DMS153 (cell line): ENCODE measurements around the gene TREH.

Experiments
- DNase-seq: peaks from one replicate; lab custom pipeline; 2025; lab: John Stamatoyannopoulos, UW

Gene TREH

DNA sequence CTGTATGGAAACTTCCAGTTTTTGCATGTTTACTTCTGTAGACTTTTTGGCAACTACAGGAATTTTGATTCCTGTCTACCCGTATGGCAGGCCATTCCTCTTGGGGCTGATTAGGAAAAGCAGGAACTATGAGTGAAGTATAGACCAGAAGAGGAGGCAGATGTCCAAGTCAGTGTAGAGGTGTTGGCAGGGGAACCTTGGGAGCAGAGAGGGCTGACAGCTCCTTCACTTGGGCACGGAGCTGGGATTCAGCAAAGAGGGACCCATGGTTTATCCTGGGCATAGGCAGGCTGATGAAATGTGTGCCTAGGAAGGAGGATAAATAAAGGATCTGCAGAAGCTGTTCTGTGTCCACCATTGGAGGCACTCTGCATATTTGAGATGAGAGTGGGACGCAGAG, 33.1 kb downstream of the TREH start:
- DNase-seq: no peak

DNA sequence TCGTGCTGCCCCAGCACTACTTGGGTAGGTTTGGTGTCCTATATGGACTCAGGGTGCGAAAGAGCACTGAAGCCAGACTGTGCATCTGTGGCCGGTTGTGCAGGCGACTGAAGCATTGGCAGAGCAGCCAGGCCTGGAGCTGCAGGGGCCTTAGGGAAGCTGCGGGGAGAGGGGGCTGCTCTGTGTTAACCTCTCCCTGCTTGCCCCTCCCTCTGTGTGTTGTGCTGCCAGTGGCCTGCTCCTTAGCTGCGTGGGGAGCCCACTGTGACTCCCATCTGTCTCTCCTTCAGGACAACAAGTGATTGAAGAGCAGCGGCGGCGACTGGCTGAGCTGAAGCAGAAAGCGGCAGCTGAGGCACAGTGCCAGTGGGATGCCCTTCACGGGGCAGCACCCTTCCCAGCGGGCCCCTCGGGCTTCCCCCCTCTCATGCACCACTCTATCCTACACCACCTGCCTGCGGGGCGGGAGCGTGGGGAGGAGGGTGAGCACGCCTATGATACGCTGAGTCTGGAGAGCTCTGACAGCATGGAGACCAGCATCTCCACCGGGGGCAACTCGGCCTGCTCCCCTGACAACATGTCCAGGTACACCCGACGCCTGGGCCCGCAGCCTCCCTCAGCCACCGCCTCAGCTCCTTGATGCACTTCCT, 34.3 kb downstream of the TREH start:
- no peak for DNase-seq

DNA sequence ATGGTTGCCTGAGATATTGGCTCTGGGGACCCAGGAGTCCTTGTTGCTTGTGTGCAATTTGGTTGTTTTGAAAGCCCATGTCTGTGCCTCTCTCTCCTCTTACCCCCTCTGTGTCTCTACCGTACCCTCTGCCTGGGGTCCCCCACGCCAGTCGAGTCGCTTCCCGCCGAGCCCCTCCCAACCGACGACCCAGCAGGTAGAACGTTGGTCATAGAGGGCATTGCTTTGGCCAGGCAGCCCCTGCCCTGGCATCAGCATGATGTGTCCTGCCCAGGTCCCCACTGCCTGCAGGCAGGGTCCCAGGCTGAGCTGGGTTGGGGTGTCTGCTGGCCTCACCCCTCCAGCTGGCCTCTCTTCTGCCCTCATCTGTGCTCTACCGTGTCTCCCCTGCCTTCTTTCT, 35.0 kb downstream of the TREH start:
- DNase-seq: no peak

DNA sequence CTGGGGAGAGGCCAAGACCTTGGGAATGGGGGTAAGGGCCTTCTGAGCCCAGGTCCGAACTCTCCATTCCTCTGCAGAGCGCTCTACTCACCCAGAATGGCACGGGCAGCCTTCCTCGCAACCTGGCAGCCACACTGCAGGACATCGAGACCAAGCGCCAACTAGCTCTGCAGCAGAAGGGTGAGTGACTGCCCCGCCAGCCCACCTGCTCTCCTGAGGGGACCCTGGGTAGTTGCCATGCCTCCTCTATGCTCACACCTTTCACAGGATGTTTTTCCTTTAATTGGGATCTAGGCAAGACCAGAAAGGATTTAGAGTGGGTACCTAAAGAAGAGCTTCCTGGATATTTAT, 35.5 kb downstream of the TREH start:
- no peak for DNase-seq

DNA sequence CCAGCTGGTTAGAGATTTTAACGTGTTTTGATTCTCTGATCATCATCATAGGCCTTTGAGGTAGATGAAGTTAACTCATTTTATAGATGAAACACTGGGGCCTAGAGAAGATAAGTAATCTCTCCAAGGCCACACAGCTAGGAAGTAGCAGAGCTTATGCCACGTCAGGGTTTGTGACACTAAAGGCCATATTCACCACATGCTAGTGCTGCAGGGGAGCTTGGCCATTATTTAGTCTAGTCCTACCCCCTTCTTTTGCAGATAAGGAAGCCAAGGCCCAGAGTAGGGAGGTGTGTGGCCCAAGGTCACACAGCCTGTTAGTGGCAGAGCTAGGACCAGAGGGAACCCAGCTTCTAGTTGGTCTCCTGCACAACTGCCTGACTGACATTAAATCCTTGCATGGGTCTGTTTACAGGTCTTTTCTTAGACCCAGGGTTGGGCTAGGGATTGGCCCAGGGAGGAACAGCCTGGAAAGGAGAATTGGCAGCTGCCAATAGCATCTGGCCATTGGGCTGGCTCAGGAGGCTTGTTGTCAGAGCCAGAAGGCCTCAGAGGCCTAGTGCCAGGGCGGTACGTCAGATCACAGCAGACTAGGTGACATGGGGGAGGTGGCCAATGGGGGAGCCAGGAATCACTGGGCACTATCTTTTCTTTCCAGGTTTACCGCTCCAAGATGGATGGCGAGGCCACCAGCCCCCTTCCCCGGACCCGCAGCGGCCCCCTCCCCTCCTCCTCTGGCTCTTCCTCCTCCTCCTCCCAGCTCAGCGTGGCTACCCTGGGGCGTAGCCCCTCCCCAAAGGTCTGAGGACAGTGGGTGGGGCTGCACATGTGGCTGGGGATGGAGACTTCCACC, 36.1 kb downstream of the TREH start:
- no peak for DNase-seq

DNA sequence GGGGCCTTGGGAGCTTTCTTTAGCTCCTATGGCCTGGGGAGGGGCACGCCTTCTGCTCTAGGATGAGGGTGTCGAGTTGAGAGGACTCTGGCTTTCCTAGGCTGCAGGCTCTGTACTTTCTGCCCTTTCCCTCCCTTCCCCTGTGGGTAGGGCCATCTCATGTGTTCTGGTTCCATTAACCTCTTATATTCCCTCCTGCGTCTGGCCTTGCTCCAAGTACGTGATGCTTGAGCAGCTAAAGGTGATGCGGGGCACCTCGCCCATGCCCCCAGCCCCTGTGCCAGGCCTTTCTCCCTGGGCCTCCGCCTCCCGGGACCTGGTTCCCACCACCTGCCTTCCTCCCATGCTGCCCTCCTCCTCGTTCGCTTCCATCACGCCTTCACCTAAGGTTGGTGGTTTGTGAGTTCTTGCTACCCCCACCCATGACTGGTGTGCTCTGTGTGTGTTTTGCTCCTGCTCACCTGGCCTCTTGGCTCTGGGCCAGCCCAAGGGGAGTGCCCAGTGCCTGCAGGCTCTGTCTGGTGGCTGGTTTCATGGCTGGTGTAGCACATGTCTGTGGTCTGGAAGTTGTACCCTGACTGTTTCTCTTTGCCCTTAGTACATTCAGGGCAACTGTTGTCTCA, 37.9 kb downstream of the TREH start:
- peak; percentile 80 for DNase-seq

DNA sequence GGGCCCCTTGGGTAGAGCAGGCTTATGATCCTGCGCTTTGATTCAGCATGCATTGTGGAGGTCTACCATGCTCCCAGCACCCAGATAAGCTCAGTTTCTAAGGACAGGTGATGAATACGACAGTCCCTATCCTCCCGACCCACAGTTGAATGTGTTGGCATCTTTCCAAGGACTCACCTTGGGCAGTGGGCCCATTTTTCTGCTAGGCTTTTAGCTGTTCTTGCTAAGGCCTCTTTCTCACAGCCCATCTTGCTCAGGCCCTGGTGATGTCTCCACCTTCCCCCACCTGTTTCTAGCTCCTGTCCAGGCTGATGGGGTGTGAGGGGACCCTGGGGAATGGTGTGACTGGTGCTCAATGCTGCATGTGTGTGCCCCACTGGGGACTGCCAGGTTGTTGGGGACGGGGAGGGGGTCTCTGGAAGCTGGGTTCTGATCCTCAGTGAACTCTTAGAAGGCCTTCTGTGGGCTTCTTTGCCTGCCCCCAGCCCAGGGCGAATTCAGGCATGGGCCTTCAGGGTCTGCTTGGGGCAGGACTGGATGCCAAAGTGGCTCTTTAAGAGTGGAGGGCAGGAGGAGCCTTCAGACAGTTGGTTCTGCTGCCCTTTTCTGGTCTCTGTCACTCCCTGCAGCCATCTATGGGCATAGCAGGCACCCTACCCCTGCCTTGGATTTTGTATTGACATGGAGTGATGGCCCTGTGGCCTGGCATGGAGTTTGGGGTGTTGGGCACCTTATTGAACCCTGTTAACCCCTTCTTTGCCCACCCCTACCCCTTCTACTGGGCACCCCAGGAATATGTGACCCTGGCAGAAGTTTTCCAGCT, 38.9 kb downstream of the TREH start:
- DNase-seq: no peak

DNA sequence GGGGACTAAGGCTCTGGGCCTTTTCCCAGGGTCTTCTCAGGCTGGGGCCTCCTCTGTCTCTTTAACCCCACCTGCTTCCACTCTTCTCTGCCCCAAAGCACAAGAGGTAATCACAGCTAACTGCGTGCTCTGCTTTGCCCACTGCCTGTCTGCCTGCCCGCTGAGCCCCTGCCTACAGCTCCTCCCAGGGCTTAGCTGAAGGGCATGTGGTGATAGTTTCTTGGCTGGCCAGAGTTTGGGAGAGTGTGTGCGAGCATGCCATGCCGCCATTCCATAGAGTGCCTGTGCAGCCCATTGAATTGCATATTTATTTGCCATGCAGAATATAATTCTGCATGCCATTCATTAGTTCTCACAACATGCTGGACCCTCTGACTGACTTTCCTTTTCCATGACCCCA, 39.6 kb downstream of the TREH start:
- no peak for DNase-seq

DNA sequence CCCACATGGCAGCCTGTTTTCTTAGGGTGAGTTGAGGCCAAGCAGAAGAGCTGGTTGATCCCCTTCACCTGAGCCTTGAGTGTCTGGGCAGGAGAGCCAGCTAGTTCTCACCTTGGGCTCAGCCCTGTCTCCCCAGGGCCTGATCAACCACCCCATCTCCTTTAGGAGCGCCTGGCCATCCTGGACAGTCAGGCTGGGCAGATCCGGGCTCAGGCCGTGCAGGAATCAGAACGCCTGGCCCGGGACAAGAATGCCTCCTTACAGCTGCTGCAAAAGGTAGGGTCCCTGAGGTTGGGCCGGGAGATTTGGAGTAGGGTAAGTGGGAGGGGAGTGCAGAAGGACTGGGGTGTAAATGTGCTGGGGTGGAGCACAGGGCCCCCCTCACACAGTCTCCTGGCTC, 40.7 kb downstream of the TREH start:
- no peak for DNase-seq

DNA sequence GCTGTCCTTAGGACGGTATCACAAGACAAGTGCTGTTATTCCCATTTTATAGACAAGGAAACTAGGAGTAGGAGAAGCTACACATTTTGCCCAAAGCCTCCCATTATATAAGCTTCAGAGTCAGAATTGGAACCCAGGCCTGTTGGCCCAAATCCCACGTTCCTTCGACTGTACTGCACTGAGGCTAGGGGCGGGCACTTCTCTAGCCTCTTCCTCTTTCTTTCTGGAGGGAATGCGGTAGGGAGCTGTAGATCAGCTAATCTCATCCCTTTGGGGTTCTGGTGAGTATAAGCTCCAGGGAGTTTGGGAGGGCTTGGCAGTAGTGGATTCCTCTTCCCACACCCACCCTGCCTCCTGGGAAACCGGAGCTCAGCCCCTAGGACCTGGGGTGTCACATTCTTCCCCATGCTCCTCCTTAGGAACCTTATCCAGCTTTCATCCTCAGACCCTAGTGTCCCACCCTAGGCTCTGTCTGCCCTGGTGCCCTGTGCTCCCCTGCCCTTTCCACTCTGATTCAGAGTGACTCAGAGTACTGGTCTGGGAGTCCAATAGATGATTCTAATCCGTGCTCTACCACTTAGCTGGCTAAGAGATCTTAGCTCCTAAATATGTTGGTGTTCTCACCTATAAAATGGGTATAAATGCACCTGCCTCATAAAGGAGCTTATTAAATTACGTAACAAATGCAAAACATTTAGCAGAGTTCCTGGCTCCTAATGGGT, 42.7 kb downstream of the TREH start:
- no peak for DNase-seq

DNA sequence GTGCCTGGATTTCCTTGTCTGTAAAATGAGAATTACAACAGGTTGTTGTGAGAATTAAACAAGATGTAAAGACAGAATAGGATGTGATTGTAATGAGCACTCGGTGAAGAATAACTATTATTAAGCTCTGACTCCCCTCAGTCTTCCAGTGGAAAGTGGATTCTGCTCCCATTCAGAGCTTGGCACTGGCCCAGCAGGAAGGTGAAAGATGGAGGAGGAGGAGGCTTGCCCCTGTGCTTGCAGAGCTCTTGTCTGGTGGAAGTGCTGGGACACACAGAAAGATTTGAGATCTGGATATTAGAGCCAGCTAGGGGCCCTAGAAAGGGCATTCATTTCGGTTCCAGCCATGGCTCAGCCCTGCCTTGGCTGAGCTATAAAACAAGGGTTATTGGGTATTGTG, 43.8 kb downstream of the TREH start:
- DNase-seq: no peak

DNA sequence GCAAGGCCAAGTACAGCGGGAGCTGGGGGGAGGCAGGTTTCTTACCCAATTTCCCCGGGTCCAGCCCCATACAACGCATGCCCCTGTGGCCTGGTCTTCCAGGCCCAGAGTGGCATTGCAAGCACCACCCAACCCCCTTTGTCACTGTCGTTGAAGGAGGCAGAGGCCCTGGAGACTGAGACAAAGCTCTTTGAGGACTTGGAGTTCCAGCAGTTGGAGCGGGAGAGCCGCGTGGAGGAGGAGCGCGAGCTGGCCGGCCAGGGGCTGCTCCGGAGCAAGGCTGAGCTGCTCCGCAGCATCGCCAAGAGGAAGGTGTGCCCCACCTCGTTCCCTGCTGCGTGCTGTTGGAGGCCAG, 44.2 kb downstream of the TREH start:
- no peak for DNase-seq

DNA sequence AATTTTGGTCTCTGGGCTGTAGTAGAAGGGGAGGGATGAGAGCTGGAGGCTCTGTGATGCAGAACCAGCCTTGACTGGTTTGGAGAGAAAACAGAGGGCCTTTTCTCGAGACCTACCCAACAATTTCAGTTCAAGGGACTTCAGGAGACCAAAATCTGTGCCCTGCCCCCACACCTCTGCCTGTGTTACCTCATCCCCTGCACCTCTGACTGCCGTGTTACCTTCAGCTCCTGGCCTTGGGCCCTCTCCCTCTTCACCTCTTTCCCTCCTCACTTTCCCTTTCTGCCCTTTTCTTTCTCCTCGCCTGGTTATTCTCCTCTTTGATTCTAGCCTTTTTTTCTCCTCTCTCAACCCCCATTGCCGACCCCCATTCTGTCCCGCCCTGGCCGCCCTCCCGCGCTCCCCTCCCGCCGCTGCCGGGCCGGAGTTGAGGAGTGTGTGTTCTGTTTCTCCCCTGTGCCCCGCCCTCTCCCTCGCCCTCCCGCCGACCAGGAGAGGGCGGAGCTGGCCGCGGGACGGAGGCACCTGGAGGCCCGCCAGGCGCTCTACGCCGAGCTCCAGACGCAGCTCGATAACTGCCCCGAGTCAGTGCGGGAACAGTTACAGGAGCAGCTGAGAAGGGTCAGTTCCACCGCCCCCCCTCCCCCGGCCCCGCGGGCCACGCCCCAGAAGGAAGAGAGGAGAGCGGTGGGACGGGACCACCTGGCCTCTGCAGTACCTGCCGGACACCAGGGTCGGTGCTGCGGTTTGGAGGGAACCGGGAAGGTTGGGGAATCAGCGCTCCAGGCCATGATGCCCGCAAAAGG, 44.8 kb downstream of the TREH start:
- DNase-seq: peak; percentile 73

DNA sequence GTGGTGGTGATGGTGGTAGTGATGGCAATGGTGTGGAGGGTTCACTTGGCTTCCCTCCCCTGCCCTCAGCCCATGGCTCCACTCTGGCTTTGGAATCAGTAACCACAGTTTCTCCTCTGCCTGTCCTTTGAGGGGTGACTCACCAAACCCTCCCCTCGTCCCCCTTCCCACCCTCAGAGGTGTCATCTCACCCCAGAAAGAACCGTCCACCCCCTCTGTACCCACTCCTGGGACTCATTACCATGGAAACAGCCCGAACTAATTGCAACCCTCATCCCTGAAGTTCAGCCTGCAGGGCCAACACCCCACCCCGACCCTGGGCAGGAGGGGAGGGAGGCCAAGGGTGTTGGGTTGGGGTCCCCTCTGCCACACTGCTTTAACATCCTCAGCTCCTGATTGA, 45.5 kb downstream of the TREH start:
- no peak for DNase-seq

DNA sequence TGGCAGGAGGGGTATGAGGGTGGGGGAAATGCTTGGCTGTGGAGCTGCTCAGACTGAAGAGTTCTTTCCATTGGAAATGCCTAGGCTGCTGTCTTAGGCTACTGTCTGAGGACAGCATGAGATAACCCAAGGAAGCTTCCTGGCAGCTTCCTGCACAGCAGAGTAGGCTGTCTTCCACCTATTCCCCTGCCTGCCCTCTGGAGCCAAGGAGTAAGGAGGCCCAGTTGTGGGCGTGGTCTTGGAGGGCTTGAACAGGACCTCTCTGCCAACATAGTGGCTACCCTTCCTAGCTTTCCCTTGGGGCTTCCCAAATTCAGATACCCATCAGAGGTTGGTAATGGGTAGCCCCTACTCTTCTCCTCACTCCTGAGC, 46.1 kb downstream of the TREH start:
- DNase-seq: no peak

DNA sequence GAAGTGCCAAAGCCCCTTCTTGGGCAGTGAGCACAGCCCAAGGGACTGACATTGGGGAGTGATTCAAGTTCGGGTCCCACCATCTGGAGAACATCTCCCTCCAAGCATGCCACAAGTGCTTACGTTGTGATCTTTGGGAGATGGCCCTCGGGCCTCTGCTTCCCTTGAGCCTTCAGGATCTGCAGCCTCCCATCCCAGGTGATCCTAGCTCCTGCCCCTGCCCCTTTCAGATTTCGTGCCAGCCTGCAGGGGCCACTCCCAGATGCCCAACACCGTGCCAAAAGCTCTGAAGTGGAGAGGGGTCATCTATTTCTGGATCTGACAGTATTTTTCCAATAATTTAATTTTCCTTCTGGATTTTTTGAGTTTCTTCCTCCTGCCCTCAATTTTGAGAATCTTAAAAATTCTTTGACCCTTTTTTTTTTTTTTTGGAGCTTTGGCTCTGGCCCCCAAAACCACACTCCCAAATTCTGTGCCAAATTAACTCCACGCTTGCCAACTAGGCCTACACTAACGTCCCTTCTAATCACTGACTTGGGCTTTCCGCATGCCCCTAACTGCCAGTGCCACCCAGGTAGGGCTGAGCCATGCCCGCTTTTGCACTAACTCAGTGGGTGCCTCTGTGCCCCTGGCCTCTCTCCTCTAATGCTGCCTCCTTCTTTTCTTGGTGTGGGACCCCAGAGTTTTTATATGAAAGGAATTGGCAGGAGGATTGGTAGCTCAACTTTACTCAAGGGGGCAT, 46.7 kb downstream of the TREH start:
- DNase-seq: no peak

DNA sequence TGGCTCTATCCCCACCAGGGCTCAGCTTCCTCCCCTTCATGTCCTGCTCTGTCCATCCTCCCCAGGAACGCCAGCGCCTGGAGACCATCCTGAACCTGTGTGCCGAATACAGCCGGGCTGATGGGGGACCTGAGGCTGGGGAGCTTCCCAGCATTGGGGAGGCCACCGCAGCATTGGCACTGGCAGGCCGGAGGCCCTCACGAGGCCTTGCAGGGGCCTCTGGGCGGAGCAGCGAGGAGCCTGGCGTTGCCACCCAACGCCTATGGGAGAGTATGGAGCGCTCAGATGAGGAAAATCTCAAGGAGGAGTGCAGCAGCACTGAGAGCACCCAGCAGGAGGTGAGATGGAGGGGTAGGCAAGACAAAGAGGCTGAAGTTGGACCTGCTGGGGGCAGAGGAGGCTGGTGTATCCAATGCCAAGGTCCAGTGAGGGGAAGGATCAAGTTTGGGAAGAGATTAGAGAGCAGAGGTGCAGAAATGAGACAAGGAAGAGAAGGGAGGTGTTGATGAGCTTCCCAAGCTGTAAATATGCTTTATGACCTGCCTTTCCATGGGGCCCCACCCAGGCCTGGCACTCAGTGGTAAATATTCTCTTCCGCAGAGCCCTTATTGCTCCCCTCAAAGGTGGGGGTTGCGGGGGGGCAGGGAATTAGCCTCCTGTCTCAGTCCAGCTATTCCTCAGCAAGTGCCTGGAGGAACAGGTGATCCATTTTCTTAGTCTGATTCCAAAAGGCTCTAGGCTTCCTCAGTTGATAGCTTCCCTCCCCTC, 48.1 kb downstream of the TREH start:
- no peak for DNase-seq

DNA sequence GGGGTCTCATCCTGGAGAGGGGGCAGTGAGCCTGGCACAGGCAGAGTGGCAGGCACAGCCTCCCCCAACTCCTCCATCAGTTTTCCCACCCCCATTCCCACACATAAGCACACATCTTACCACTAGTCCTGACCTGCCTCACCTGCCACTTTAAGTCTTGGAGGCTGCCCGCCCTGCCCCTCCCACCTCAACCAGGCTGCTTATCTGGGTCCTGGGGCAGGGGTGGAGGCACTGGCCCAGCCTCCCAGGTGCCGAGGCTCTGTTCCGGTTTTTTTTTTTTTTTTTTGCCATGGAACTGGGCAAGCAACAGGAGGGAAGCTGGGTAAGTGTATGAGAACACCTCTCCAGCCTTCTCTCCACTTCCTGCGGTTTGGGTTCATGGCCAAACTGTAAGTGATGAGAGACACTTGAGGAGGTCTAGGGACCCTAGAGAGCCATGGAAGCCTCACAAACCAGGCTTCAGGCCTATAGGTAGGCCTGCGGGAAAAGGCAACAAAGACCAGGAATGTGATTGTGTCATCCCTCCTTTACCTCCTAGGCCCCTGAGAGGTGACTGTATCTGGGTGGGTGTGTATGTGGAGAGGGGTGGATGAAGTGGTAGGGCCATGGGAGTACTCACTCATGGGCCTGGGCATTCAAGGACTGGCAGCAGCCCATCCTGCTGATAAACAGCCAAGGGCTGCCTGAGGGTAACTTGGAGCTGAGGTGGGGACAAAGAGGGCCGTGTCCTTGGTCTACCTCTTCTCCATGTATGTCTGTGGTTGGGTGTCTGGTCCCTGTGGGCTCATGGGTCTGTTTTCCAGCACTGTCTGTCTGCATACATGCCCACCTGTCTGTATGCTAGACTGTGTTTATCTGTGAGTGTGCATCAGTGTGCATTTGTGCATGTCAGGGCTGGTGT, 49.4 kb downstream of the TREH start:
- DNase-seq: no peak
